SK-N-SH (cell line): ENCODE measurements around the gene CPAMD8. TPM values are rescaled to one million over a fixed set of nuclear protein-coding genes. Genes with fewer than 3 reads are reported as not detected.
"Not testable (repeated sequence)": the region's sequence is repeated elsewhere in the genome, so short reads cannot be mapped to it uniquely, and the experiment has no call there.

Experiments used
- CTCF ChIA-PET: fragments of 300-600, 350-600 bp; formaldehyde crosslinking; extraction: SDS; loops from one replicate; lab custom pipeline; 2021; lab: Yijun Ruan, JAX
- POLR2A ChIA-PET: fragments of 350-600 bp; sonication (Branson Sonifier 250); formaldehyde crosslinking; extraction: SDS; loops from one replicate; lab custom pipeline; 2020; ENCODE audit warnings: antibody characterized with exemption, inconsistent platforms; lab: Yijun Ruan, JAX
- DNase-seq: peaks from one replicate; pipeline ENCODE4 v3.0.0; 2012
- H2AFZ ChIP-seq: fragments of 200-600 bp; sonication (generic); 2 replicates; pipeline ENCODE4 v1.8.1; 2016; ENCODE audit warnings: antibody characterized with exemption, mild to moderate bottlenecking, low read depth
- H3F3A ChIP-seq: fragments of 200-600 bp; sonication (generic); replicated peaks from 2 replicates; pipeline ENCODE3; 2016; ENCODE audit warnings: antibody characterized with exemption, mild to moderate bottlenecking; ENCODE audit not compliant: insufficient read depth
- H3K27ac ChIP-seq, 2 experiments: fragments of 200-500 bp in 1 of 2; fragments of 200-600 bp in 1 of 2; sonication (Bioruptor generic) in 1 of 2; sonication (generic), shearing (Covaris generic) in 1 of 2; 2 replicates each; pipeline versions ENCODE4 v1.5.1 to v1.6.1; 2014 to 2016; ENCODE audit warnings: low read depth in 2 of 2, inconsistent platforms in 1 of 2, low read length in 1 of 2, mild to moderate bottlenecking in 1 of 2, mixed read lengths in 1 of 2
- H3K27me3 ChIP-seq: fragments of 200-600 bp; sonication (generic), shearing (Covaris generic); 2 replicates; pipeline ENCODE4 v1.6.1; 2016; ENCODE audit warnings: mixed run types; ENCODE audit not compliant: insufficient read depth
- H3K36me3 ChIP-seq, 2 experiments: fragments of 200-500 bp in 1 of 2; fragments of 200-600 bp in 1 of 2; sonication (Bioruptor generic) in 1 of 2; sonication (generic) in 1 of 2; replicated peaks in 1 of 2; 2 replicates each; pipeline versions ENCODE3 to v1.5.1; 2014 to 2016; ENCODE audit warnings: low read length in 1 of 2, mild to moderate bottlenecking in 1 of 2; ENCODE audit not compliant: insufficient read depth in 2 of 2, control insufficient read depth in 1 of 2
- H3K4me1 ChIP-seq, 2 experiments: fragments of 200-500 bp in 1 of 2; fragments of 200-600 bp in 1 of 2; sonication (Bioruptor generic) in 1 of 2; sonication (generic), shearing (Covaris generic) in 1 of 2; 2 replicates each; pipeline versions ENCODE4 v1.5.1 to v1.6.1; 2014 to 2016; ENCODE audit warnings: low read depth in 1 of 2, low read length in 1 of 2, mixed run types in 1 of 2; ENCODE audit not compliant: insufficient read depth in 2 of 2, control insufficient read depth in 1 of 2
- H3K4me2 ChIP-seq: fragments of 200-600 bp; sonication (generic), shearing (Covaris generic); 2 replicates; pipeline ENCODE4 v1.6.1; 2017; ENCODE audit warnings: mixed run types
- H3K4me3 ChIP-seq, 2 experiments: fragments of 200-500 bp in 1 of 2; fragments of 200-600 bp in 1 of 2; sonication (Bioruptor generic) in 1 of 2; sonication (generic), shearing (Covaris generic) in 1 of 2; 2 replicates each; pipeline versions ENCODE4 v1.5.1 to v1.8.1; 2014 to 2016; ENCODE audit warnings: low read depth in 2 of 2, inconsistent platforms in 1 of 2, low read length in 1 of 2, mild to moderate bottlenecking in 1 of 2, mixed read lengths in 1 of 2, moderate library complexity in 1 of 2
- H3K79me2 ChIP-seq: fragments of 200-600 bp; sonication (generic); 2 replicates; pipeline ENCODE4 v1.8.1; 2017; ENCODE audit warnings: mild to moderate bottlenecking; ENCODE audit not compliant: insufficient read depth
- H3K9ac ChIP-seq: fragments of 200-600 bp; sonication (generic); 2 replicates; pipeline ENCODE4 v1.6.1; 2017; ENCODE audit warnings: mixed run types
- H3K9me2 ChIP-seq: fragments of 200-600 bp; sonication (generic); 2 replicates; pipeline ENCODE4 v1.6.1; 2017; ENCODE audit warnings: mixed run types
- H3K9me3 ChIP-seq: fragments of 200-600 bp; sonication (generic); 2 replicates; pipeline ENCODE4 v1.6.1; 2017; ENCODE audit warnings: mixed run types, mild to moderate bottlenecking, moderate library complexity
- H4K20me1 ChIP-seq: fragments of 200-600 bp; sonication (generic); 2 replicates; pipeline ENCODE4 v1.6.1; 2017; ENCODE audit warnings: mild to moderate bottlenecking, mixed run types; ENCODE audit not compliant: insufficient read depth
- EP300 ChIP-seq, 2 experiments: IDR thresholded peaks; 2 replicates each; pipeline versions ENCODE4 v1.4.0 to v1.6.1; 2012; ENCODE audit warnings: borderline replicate concordance in 1 of 2, low read depth in 1 of 2, low read length in 1 of 2
- EZH2phosphoT487 ChIP-seq: fragments of 200-600 bp; sonication (generic); IDR thresholded peaks from 2 replicates; pipeline ENCODE4 v1.6.1; 2017; ENCODE audit warnings: low read depth, mixed run types, mild to moderate bottlenecking, antibody characterized with exemption, moderate library complexity, borderline replicate concordance
- FOXJ3 ChIP-seq: sonication (generic); formaldehyde crosslinking; IDR thresholded peaks from 2 replicates; pipeline ENCODE4 v1.5.1; 2020; ENCODE audit warnings: mild to moderate bottlenecking, missing genetic modification reagents
- MEF2A ChIP-seq: IDR thresholded peaks from 2 replicates; pipeline ENCODE4 v1.4.0; 2012; ENCODE audit warnings: low read depth, borderline replicate concordance
- NFIC ChIP-seq: IDR thresholded peaks from 2 replicates; pipeline ENCODE4 v1.4.0; 2012; ENCODE audit warnings: borderline replicate concordance
- NRF1 ChIP-seq: IDR thresholded peaks from 2 replicates; pipeline ENCODE4 v1.6.1; 2012; ENCODE audit warnings: low read depth, mild to moderate bottlenecking, low read length
- POLR2AphosphoS5 ChIP-seq: IDR thresholded peaks from 2 replicates; pipeline ENCODE4 v1.6.1; 2012; ENCODE audit warnings: low read depth, low read length
- RFX5 ChIP-seq: IDR thresholded peaks from 2 replicates; pipeline ENCODE4 v1.6.1; 2012; ENCODE audit warnings: mild to moderate bottlenecking, improper control_type of control experiment, low read length
- SIN3A ChIP-seq: IDR thresholded peaks from 2 replicates; pipeline ENCODE4 v1.6.1; 2012; ENCODE audit warnings: low read depth, mild to moderate bottlenecking, low read length, moderate library complexity, borderline replicate concordance
- SMC3 ChIP-seq: IDR thresholded peaks from 2 replicates; pipeline ENCODE4 v1.6.1; 2012; ENCODE audit warnings: low read depth, low read length, improper control_type of control experiment
- TCF12 ChIP-seq: IDR thresholded peaks from 2 replicates; pipeline ENCODE4 v1.4.0; 2012
- WGBS: methylation state at CpG from one replicate; pipeline ENCODE4 v1.1.6; 2017; ENCODE audit warnings: low lambda C conversion rate; 5-methylcytosine and 5-hydroxymethylcytosine counted together
- polyA plus RNA-seq, 3 experiments: library from polyadenylated mRNA; depleted of rRNA; stranded (reverse); fragments of >200 nt; gene quantifications; 2 replicates each; pipeline ENCODE4 v1.2.3, GENCODE V29; 2012
- TF ChIP-seq, protein P1 (sequence below): IDR thresholded peaks from 2 replicates; pipeline ENCODE4 v1.4.0; 2012; ENCODE audit warnings: low read depth
- TF ChIP-seq, protein P2 (sequence below): IDR thresholded peaks from 2 replicates; pipeline ENCODE4 v1.4.0; 2012; ENCODE audit warnings: low read depth, borderline replicate concordance
- TF ChIP-seq, protein P3 (sequence below): IDR thresholded peaks from 2 replicates; pipeline ENCODE4 v1.4.0; 2012; ENCODE audit warnings: low read depth, borderline replicate concordance

Gene CPAMD8
- polyA plus RNA-seq, 1 of the 3 experiments (the other 2 are of a cell fraction) = 1.2 TPM

DNA sequence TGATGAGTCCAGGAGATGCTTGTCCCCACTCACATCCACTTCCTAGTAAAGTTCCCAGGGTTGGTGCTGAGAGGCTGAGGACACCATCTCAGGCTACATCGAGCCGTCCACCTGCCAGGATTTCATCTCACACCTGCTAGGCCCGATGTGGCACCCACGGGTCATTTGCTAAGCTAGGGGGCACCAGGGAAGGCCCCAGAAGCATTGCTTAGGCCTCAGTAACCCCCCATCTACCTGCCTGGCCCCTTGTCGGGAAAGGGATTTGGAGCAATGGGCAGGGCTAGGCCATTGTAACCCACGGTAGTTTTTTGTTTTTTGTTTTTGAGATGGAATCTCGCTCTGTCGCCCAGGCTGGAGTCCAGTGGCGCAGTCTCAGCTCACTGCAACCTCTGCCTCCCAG is 86.0 kb downstream of the CPAMD8 start:
- CTCF ChIA-PET = no interaction called here

DNA sequence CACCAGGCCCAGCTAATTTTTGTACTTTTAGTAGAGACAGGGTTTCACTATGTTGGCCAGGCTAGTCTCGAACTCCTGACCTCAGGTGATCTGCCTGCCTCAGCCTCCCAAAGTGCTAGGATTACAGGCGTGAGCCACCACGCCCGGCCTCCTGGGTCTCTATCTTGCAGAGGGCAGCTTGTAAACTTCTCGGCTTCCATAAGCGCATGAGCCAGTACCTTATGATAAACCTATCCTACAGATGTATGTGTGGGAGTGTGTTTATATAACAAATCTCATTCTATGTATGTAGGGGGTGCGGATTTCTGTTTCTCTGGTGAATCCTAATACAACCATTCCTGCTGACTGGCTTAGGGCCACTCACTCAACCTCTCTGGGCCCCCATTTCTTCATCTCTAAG is 86.5 kb downstream of the CPAMD8 start:
- H3K9me2 ChIP-seq, DNase-seq, H3K4me3 ChIP-seq, H3K27ac ChIP-seq, H2AFZ ChIP-seq, H3K79me2 ChIP-seq, POLR2A ChIA-PET, H4K20me1 ChIP-seq, H3K4me1 ChIP-seq, H3K4me2 ChIP-seq, H3K27me3 ChIP-seq, H3K36me3 ChIP-seq, CTCF ChIA-PET, H3K9me3 ChIP-seq, H3F3A ChIP-seq, H3K9ac ChIP-seq: not testable (repeated sequence)
- WGBS = 66% methylated on average over 6 of the region's 7 CpGs

More for the DNA sequence above, 86.0 kb downstream of the CPAMD8 start:
- no peaks in the 10 kb centered on the region for H4K20me1 ChIP-seq
- H3K4me1 ChIP-seq = no peaks in the 10 kb centered on the region
- no peak overlapping the region for H3K9ac ChIP-seq
- H2AFZ ChIP-seq = no peak overlapping the region
- 9% methylated on average over 6 of the region's 9 CpGs for WGBS
- H3K4me3 ChIP-seq = no peak overlapping the region
- no peaks in the 10 kb centered on the region for H3K79me2 ChIP-seq
- POLR2A ChIA-PET = no interaction called here
- H3K27ac ChIP-seq = no peak overlapping the region
- no peak overlapping the region for H3K4me2 ChIP-seq
- H3F3A ChIP-seq = no peaks in the 10 kb centered on the region
- H3K9me2 ChIP-seq = no peaks in the 10 kb centered on the region
- TF ChIP-seq NRF1 (no peak), RFX5 (no peak), NFIC (no peak), MEF2A (no peak), EZH2phosphoT487 (no peak), TCF12 (no peak), SMC3 (no peak), SIN3A (no peak), POLR2AphosphoS5 (no peak), FOXJ3 (CRISPR knock-in tag) (no peak), EP300 (IDR thresholded peaks at IDR 0.05; ENCODE audit: borderline replicate concordance in 1 of 2, low read depth in 1 of 2, low read length in 1 of 2) (no peak)
- TF ChIP-seq, protein P1, sequence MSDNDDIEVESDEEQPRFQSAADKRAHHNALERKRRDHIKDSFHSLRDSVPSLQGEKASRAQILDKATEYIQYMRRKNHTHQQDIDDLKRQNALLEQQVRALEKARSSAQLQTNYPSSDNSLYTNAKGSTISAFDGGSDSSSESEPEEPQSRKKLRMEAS = no peak
- TF ChIP-seq, protein P2, sequence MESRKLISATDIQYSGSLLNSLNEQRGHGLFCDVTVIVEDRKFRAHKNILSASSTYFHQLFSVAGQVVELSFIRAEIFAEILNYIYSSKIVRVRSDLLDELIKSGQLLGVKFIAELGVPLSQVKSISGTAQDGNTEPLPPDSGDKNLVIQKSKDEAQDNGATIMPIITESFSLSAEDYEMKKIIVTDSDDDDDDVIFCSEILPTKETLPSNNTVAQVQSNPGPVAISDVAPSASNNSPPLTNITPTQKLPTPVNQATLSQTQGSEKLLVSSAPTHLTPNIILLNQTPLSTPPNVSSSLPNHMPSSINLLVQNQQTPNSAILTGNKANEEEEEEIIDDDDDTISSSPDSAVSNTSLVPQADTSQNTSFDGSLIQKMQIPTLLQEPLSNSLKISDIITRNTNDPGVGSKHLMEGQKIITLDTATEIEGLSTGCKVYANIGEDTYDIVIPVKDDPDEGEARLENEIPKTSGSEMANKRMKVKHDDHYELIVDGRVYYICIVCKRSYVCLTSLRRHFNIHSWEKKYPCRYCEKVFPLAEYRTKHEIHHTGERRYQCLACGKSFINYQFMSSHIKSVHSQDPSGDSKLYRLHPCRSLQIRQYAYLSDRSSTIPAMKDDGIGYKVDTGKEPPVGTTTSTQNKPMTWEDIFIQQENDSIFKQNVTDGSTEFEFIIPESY = no peak
- TF ChIP-seq, protein P3, sequence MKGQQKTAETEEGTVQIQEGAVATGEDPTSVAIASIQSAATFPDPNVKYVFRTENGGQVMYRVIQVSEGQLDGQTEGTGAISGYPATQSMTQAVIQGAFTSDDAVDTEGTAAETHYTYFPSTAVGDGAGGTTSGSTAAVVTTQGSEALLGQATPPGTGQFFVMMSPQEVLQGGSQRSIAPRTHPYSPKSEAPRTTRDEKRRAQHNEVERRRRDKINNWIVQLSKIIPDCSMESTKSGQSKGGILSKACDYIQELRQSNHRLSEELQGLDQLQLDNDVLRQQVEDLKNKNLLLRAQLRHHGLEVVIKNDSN = no peak
- no peaks in the 10 kb centered on the region for H3K9me3 ChIP-seq
- no peaks in the 10 kb centered on the region for H3K36me3 ChIP-seq
- no peak for DNase-seq
- no peaks in the 10 kb centered on the region; the same call in 1 of the 2 replicates for H3K27me3 ChIP-seq
